Measurements from ENCODE around the gene ARL5C.

The ARL5C gene, protein sequence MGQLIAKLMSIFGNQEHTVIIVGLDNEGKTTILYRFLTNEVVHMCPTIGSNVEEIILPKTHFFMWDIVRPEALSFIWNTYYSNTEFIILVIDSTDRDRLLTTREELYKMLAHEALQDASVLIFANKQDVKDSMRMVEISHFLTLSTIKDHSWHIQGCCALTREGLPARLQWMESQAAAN

DNA sequence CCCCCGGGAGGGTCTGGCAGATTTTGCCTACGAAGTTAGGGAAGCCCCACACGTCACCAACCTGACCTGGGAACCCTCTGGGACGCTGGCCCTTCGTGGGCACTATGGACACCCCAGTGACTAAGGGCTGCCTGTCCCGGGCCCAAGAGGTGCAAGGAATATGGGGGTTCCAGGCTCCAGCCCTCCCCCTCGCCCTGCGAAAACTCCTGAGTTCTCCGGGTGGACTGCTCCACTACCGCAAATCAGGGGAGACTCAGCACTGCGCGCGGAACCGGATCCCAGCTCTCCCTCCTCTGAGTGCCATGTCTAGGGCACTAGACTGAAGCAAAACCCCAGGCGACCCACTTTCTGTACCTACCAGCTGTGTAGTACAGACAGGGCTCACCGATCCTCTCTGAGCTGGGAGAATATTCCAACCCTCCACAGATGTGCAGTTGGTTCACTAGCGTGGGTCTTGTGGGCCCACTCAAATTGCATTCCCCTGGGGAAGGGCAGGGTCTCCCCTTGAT is at the start of gene ARL5C:
TSS of gene ARL5C (minus strand) at position 321 of the 509 bp plus-strand sequence. CDS start 401 bp downstream, outside the sequence.
- DNase-seq = no peak

GRCh38 chr17:39213852-39214251 is 47.9 kb upstream of the ARL5C start:
- DNase-seq = no peak

- no peak for DNase-seq
Measured at GRCh38 chr17:39212841-39213480, 47.0 kb upstream of the ARL5C start.

GRCh38 chr17:39212195-39212810 is 46.3 kb upstream of the ARL5C start:
- no peak for DNase-seq

- DNase-seq = no peak
Measured at GRCh38 chr17:39210093-39210434, 44.1 kb upstream of the ARL5C start.

DNA sequence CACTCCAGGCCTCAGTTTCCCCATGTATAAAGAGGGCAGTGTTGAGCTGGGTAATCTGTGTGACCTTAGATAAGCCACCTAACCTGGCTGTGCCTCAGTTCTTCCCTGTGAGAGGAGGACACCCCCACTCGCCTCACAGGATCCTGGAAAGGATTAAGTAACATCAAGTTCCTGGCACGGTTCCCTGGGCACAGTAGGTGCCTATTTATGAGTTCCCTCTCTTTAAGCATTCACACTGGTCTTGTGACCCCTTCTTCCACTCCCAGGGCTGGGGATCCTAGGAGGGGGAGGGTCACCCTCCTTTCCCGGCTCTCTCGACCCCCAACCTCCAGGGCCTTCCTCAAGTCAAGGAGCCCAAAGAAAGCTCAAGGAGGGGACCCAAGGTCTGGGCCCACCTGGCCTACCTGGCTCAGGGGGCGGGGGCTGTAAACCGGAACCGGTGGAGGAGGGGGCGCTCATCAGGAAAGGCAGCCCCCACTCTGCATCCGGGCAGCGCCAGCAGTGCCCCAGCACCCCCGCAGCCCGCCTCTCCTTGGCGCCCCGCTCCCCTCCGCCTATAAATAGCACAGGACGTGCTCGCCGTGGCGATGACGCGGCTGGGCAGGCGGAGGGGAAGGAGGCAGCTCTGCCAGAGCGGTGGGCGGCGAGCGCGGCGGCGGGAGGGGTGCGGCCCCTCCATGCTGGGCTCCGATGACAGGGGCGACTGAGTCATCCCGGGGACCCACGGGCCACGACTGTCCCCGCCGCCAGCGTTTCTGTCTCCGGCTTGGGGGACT is 43.5 kb upstream of the ARL5C start:
- no peak for DNase-seq

DNA sequence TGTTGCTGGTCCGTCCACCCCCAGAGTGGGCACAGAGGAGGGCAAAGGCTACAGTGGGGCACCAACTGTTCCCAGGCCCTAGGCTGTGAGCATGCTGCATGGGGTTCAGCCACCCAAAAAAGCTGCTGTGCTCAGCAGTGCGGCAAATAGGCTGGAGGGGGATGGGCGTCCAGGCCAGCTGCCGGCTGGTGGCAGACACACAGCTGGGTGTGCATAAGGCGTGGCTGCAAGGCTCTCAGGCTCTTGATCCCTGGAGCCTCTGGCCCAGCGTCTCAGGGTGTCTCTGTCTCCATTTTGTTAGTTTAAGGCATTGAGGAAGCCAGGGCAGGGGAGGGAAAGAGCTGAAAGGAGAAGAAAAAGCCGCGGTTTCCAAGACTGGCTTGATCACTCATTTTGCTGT is 42.9 kb upstream of the ARL5C start:
- DNase-seq = no peak

- DNase-seq = no peak
Measured at GRCh38 chr17:39208136-39208535, 42.2 kb upstream of the ARL5C start.

- DNase-seq = no peak
Measured at GRCh38 chr17:39205112-39205526, 39.2 kb upstream of the ARL5C start.

DNA sequence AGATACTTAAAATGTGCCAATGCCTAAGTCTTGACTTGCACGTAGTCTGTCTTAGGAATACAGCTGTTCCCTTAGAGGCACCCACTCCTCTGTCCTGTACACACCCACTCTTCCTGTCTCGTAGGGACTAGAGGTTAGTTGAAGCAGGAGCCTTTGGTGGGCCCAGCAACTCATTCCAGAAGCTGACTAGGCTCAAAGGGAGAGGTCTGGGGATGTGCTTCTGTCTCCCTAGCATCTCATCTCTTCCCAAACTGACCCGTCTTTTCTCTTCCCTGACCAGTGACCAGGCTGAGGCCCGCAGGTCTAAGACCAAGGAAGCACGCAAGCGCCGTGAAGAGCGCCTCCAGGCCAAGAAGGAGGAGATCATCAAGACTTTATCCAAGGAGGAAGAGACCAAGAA is 38.3 kb upstream of the ARL5C start:
- DNase-seq = no peak

DNA sequence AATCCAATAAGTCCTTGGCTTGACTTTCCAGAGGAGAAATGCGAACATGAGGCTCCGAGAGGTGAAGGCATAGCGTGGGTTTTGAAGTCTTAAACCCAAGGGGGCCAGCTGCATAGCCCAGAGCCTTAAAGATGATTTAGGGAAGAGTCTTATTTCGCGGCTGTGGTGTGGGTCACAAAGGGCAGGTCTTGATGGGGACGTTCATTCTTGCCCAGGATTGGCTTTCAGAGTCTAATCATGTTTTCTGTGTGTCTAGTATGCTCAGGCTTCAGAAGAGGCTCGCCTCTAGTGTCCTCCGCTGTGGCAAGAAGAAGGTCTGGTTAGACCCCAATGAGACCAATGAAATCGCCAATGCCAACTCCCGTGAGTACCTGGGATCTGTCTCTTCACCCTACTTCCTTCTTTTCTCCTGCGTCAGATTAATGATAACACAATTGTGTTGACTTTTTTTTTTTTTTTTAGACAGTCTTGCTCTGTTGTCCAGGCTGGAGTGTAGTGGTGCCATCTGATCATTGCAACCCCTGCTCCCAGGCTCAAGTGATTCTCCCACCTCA is 35.1 kb upstream of the ARL5C start:
- no peak for DNase-seq

DNA sequence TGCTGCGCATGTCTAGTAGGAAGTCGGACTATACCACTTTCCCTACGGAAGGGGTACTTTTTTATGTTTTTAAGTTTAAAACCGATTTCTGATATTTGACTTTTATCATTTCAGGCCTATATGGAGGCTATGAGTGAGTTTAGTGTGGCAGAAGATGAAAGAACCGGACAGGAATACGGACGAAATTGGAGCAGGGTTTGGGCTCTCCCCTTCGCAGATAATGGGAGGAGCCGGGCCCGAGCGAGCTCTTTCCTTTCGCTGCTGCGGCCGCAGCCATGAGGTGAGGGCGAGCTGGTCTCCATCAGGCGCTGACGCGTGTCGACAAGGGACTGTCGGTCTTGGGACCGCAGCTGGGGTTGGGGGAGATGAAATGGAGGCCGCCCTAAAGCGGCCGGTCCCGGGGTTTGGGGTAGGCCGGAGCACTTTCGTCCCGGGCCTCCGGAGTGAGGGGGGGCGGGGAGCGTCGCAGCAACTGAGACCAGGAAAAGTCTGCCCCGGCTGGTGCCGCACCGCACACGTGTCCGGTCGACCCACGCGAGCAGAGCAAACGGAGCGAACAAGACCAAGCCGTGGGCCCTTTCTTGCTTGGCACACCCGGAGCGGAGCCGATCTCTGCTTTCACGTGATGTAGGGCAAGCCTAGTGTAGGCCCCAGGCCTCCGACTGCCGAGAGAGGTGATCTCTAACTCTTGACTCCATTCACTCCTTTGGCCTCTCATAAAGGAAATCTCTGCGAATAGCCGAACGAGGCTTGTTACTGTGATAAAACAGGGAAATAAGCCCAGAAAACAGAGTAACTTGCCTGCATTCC is 34.3 kb upstream of the ARL5C start, which contains the start of gene RPL19:
TSS of gene RPL19 (plus strand) at position 214 of the 810 bp plus-strand sequence. CDS start at position 276, 62 bp downstream.
- peak; percentile 85 for DNase-seq

DNA sequence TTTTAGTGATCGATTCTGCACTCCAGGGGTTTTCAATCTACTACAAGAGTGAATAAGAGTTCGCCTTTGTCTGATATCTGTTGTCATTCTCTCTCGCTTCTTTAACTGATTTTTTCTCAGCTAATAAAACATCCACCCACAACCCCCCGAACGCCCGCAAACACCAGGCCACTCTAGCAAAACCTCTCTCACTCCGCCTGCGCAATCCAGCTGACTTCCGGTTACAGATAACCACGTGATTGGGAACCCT is 33.8 kb upstream of the ARL5C start:
- peak; percentile 94 for DNase-seq

DNA sequence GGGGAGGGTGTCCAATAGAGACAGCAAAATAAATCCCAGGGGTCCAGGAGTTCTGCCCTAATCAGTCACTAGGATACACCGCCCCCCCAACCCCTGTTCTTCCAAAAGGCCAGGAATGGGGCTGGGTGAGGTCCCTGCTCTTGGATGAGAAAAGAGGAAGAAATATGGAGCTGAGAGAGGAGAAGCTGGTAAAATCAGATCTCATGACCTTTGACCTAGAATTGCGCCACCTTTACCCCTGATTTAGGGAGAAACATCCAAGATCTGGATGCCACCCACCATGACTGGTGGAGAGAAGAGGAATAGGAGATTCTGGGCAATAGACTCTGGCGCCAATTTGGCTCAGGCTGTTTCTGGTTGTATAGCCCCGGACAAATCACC is 32.2 kb upstream of the ARL5C start:
- DNase-seq = no peak

GRCh38 chr17:39197380-39198185 is 31.6 kb upstream of the ARL5C start, which contains the start of gene CACNB1:
Gene CACNB1 (minus strand): TSS chr17:39197669. CDS start chr17:39197495, 174 bp downstream.
- DNase-seq = peak; percentile 85

- peak; percentile 61 for DNase-seq
Measured at GRCh38 chr17:39196808-39197291, 30.9 kb upstream of the ARL5C start.

DNA sequence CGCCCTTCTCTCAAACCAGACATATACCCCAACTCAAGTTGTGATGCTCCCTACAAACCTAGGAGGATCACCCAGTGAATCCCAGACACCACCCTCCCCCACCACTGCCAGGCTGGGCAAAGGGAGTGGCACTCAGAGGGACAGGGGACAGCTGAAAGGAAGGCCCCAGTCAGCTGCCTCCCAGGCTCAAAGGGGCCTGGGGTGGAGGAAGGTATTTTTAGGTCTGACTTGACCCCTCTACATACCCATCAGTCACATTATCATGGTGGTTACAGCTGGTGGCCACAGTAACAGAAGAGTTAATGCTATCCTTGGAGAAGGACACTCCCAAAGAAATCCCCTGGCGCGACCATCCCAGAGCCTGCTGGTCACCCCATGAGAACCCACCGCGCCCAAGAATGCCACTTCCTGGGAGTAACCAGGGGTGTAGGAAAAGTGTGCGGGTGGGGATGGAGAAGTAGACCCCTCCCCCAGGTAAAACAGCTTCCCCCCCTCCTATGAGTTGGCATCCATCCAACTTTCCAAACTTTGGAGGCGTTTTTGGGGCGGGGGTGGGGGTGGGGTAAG is 30.4 kb upstream of the ARL5C start:
- DNase-seq = no peak

GRCh38 chr17:39195568-39196160 is 29.7 kb upstream of the ARL5C start:
- no peak for DNase-seq

- DNase-seq = no peak
Measured at GRCh38 chr17:39194985-39195524, 29.1 kb upstream of the ARL5C start.
